Ascending aorta (tissue), 2 donors: ENCODE data around the gene PREX1. TPM values are rescaled to one million over a fixed set of nuclear protein-coding genes. Genes with fewer than 3 reads are reported as not detected.

Experiments
- DNase-seq, 2 donors: peaks; one replicate each; pipeline ENCODE4 v3.0.0-alpha.2; 2019; ENCODE audit warnings: low spot score in 2 of 2
- H3K27ac ChIP-seq, 2 donors: fragments of 200-600 bp; sonication (generic); one replicate each; pipeline ENCODE4 v1.5.1; 2016 to 2017; ENCODE audit warnings: mild to moderate bottlenecking in 1 of 2
- H3K27me3 ChIP-seq: fragments of 200-600 bp; sonication (generic); one replicate; pipeline ENCODE4 v1.5.1; 2017
- H3K36me3 ChIP-seq, 2 donors: fragments of 200-600 bp; sonication (generic); one replicate each; pipeline ENCODE4 v1.5.1; 2016
- H3K4me1 ChIP-seq, 2 donors: fragments of 200-600 bp; sonication (generic); one replicate each; pipeline ENCODE4 v1.5.1; 2016 to 2017; ENCODE audit warnings: mild to moderate bottlenecking in 1 of 2
- H3K4me3 ChIP-seq, 2 donors: fragments of 200-600 bp; sonication (generic); one replicate each; pipeline ENCODE4 v1.5.1; 2016 to 2017; ENCODE audit warnings: mild to moderate bottlenecking in 1 of 2
- H3K9me3 ChIP-seq, 2 donors: fragments of 200-600 bp; sonication (generic); one replicate each; pipeline ENCODE4 v1.5.1; 2016
- intact Hi-C: fragments of 100-400 bp; cut with DNase I; formaldehyde crosslinking; loops from one replicate; pipeline ENCODE4 v1.15.1; 2023
- total RNA-seq: library from RNA; depleted of rRNA; stranded (reverse); fragments of >200 nt; gene quantifications from one replicate; pipeline ENCODE4 v1.1.0, GENCODE V29; 2016
- TF ChIP-seq, protein P1 (sequence below), 3 experiments: fragments of 200-600 bp in 2 of 3; fragments of 450-650 bp in 1 of 3; sonication (generic) in 2 of 3; IDR thresholded peaks; one replicate each; pipeline ENCODE4 v1.5.1; 2016 to 2019; ENCODE audit warnings: antibody characterized with exemption in 3 of 3, mild to moderate bottlenecking in 1 of 3, moderate library complexity in 1 of 3

Gene PREX1
- total RNA-seq, 1 donor from 2014 or later, result 75.4 TPM

GRCh38 chr20:48635361-48635760 lies 192.4 kb downstream of the PREX1 start:
- intact Hi-C loops, result no loop called here
- Histone ChIP-seq H3K27ac (no peak overlapping the region), H3K4me1 (no peaks in the 10 kb centered on the region), H3K36me3 (peaks cover 72 to 89% of the 10 kb centered on the region in 2 donors), H3K27me3 (no peaks in the 10 kb centered on the region), H3K9me3 (no peaks in the 10 kb centered on the region), H3K4me3 (no peak overlapping the region)
- DNase-seq, result no peak
- TF ChIP-seq, protein P1, sequence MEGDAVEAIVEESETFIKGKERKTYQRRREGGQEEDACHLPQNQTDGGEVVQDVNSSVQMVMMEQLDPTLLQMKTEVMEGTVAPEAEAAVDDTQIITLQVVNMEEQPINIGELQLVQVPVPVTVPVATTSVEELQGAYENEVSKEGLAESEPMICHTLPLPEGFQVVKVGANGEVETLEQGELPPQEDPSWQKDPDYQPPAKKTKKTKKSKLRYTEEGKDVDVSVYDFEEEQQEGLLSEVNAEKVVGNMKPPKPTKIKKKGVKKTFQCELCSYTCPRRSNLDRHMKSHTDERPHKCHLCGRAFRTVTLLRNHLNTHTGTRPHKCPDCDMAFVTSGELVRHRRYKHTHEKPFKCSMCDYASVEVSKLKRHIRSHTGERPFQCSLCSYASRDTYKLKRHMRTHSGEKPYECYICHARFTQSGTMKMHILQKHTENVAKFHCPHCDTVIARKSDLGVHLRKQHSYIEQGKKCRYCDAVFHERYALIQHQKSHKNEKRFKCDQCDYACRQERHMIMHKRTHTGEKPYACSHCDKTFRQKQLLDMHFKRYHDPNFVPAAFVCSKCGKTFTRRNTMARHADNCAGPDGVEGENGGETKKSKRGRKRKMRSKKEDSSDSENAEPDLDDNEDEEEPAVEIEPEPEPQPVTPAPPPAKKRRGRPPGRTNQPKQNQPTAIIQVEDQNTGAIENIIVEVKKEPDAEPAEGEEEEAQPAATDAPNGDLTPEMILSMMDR (IDR thresholded peaks at IDR 0.05), result no peak

DNA sequence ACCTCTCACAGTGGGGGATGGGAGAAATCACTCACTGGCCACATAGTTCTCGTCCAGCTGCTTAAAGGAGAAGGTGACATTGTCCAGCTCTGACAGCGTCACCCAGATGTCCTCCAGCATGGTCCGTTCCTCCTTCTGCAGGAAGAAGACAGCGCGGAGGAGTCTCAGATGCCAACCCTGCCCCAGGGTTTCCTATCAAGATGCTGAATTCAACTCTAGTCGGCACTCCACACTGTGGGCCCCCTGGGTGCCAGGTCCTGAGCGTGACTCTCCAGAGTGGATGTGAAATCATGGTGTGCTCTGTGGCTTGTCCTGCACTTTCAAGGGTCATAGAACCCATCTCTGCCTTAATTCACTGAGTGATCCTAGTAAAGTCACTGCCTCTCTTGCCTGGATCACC lies 193.2 kb downstream of the PREX1 start:
- no peaks in the 10 kb centered on the region for H3K9me3 ChIP-seq
- DNase-seq, result no peak
- H3K4me3 ChIP-seq, result no peak overlapping the region
- H3K36me3 ChIP-seq, result peaks cover 72 to 89% of the 10 kb centered on the region in 2 donors
- no peaks in the 10 kb centered on the region for H3K4me1 ChIP-seq
- TF ChIP-seq, protein P1 (IDR thresholded peaks at IDR 0.05), result no peak
- no peak overlapping the region for H3K27ac ChIP-seq
- no peaks in the 10 kb centered on the region for H3K27me3 ChIP-seq
- intact Hi-C loops, result no loop called here

- TF ChIP-seq, protein P1 (IDR thresholded peaks at IDR 0.05), result no peak
- H3K27ac ChIP-seq, result no peak overlapping the region
- H3K27me3 ChIP-seq, result no peaks in the 10 kb centered on the region
- H3K4me3 ChIP-seq, result no peak overlapping the region
- peaks cover 72 to 89% of the 10 kb centered on the region in 2 donors for H3K36me3 ChIP-seq
- intact Hi-C loops, result no loop called here
- H3K9me3 ChIP-seq, result no peaks in the 10 kb centered on the region
- DNase-seq, result no peak
- H3K4me1 ChIP-seq, result no peaks in the 10 kb centered on the region
Measured at GRCh38 chr20:48633620-48634257, 194.1 kb downstream of the PREX1 start.

DNA sequence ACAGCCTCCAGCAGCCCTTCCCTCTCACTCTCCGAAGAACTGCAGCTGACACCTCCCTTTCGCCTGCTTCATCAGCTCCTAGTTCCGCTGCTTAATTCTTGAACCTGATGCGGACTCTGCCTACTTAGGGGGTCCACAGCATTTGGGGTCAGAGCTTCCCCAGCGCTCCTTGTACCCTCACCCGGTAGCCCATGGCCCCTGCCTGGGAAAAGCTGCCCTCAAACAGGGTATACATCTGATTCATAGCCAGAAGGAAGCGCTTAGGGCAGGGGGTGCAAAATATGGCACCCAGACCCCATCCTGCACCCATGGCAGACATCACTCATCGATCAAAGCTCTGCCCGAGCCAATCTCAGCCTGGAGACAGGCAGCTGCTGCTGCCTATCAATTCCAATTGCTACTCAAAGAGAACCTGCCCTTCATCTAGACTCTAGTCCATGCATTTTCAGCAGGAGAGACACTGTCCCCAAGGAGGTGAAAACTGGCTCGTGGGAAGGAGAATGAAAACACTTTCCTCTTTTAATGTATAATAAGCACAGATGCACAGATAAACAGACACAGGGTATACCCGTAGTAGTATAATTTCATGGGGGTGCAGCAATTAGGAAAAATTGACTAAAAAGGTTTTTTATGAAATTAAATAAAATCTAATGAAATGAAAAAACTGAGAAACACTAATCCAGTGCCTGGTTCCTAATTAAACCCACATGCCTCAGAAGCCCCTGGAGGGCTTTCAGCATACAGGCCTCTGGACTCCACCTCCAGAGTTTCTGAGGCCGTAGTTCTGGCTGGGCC lies 194.8 kb downstream of the PREX1 start:
- no peaks in the 10 kb centered on the region for H3K9me3 ChIP-seq
- no peak overlapping the region for H3K4me3 ChIP-seq
- peaks cover 77 to 89% of the 10 kb centered on the region in 2 donors for H3K36me3 ChIP-seq
- no peak for DNase-seq
- H3K4me1 ChIP-seq, result no peaks in the 10 kb centered on the region
- H3K27me3 ChIP-seq, result no peaks in the 10 kb centered on the region
- TF ChIP-seq, protein P1 (IDR thresholded peaks at IDR 0.05), result no peak
- no peak overlapping the region for H3K27ac ChIP-seq
- intact Hi-C loops, result no loop called here

GRCh38 chr20:48632017-48632824 lies 195.6 kb downstream of the PREX1 start:
- Histone ChIP-seq H3K27ac (no peak overlapping the region), H3K27me3 (no peaks in the 10 kb centered on the region), H3K4me3 (no peak overlapping the region), H3K9me3 (no peaks in the 10 kb centered on the region), H3K4me1 (no peaks in the 10 kb centered on the region), H3K36me3 (peaks cover 83 to 89% of the 10 kb centered on the region in 2 donors)
- TF ChIP-seq, protein P1 (IDR thresholded peaks at IDR 0.05), result no peak
- intact Hi-C loops, result no loop called here
- DNase-seq, result no peak
